Panc1 (cell line): Measurements from ENCODE around the gene PHC2. TPM values are rescaled to one million over a fixed set of nuclear protein-coding genes. Genes with fewer than 3 reads are reported as not detected.

Experiments
- ATAC-seq: fragments of 200-7000 bp; cut with Tn5 transposase; 2 replicates; pipeline ENCODE4 v1.9.1; 2020; ENCODE audit warnings: mild to moderate bottlenecking, moderate library complexity
- BruUV-seq: library from RNA; stranded (reverse); fragments of 400-500 nt; replicated peaks from 2 replicates; lab custom pipeline; 2021; lab: Mats Ljungman, UMichigan
- CTCF ChIA-PET: fragments of 300-600 bp; sonication (Branson Sonifier 250); formaldehyde crosslinking; loops from one replicate; lab custom pipeline; 2022; ENCODE audit warnings: antibody characterized with exemption; lab: Charles Lee
- POLR2A ChIA-PET: fragments of 300-600 bp; sonication (Branson Sonifier 250); formaldehyde crosslinking; loops from one replicate; lab custom pipeline; 2022; ENCODE audit warnings: antibody characterized with exemption; lab: Charles Lee
- DNase-seq: peaks from one replicate; pipeline ENCODE4 v3.0.0-alpha.2; 2010; ENCODE audit warnings: low read depth, low spot score
- H3K27ac ChIP-seq: 2 replicates; pipeline ENCODE4 v1.5.1; 2011; ENCODE audit warnings: mild to moderate bottlenecking, low read length, inconsistent platforms
- H3K27me3 ChIP-seq: fragments of 200-500 bp; sonication (Bioruptor generic); 2 replicates; pipeline ENCODE4 v1.6.0; 2014; ENCODE audit warnings: low read length, inconsistent platforms; ENCODE audit not compliant: control insufficient read depth, insufficient read depth
- H3K36me3 ChIP-seq: fragments of 200-500 bp; sonication (Bioruptor generic); 2 replicates; pipeline ENCODE4 v1.5.1; 2014; ENCODE audit warnings: inconsistent platforms, mild to moderate bottlenecking, low read length, moderate library complexity; ENCODE audit not compliant: control insufficient read depth, insufficient read depth
- H3K4me1 ChIP-seq: 2 replicates; pipeline ENCODE4 v1.5.1; 2011; ENCODE audit warnings: inconsistent platforms, mild to moderate bottlenecking, low read length, moderate library complexity; ENCODE audit not compliant: control insufficient read depth, insufficient read depth
- H3K4me3 ChIP-seq, 2 experiments: 2 replicates each; pipeline ENCODE4 v1.5.1; 2011 to 2012; ENCODE audit warnings: low read depth in 2 of 2, low read length in 2 of 2, mild to moderate bottlenecking in 2 of 2, inconsistent platforms in 1 of 2, moderate library complexity in 1 of 2
- H3K9me3 ChIP-seq: fragments of 200-500 bp; sonication (Bioruptor generic); 2 replicates; pipeline ENCODE4 v1.5.1; 2014; ENCODE audit warnings: low read depth, mild to moderate bottlenecking, inconsistent platforms, low read length, moderate library complexity; ENCODE audit not compliant: control insufficient read depth, insufficient read depth
- POLR2AphosphoS5 ChIP-seq: IDR thresholded peaks from 2 replicates; pipeline ENCODE4 v1.6.1; 2012; ENCODE audit warnings: mild to moderate bottlenecking, low read depth, low read length, moderate library complexity
- REST ChIP-seq, 2 experiments: IDR thresholded peaks; 2 replicates each; pipeline ENCODE4 v1.6.1; 2011 to 2012; ENCODE audit warnings: low read depth in 2 of 2, control low read depth in 1 of 2, low read length in 1 of 2, mild to moderate bottlenecking in 1 of 2, moderate library complexity in 1 of 2; ENCODE audit not compliant: insufficient read depth in 1 of 2
- SIN3A ChIP-seq: IDR thresholded peaks from 2 replicates; pipeline ENCODE4 v1.6.1; 2012; ENCODE audit warnings: low read depth, mild to moderate bottlenecking, low read length, moderate library complexity, borderline replicate concordance; ENCODE audit not compliant: insufficient read depth
- TCF7L2 ChIP-seq: IDR thresholded peaks from 2 replicates; pipeline ENCODE4 v1.6.1; 2011; ENCODE audit warnings: mild to moderate bottlenecking, low read depth, low read length, inconsistent platforms
- in situ Hi-C: cut with HindIII; loops from 2 replicates; pipeline ENCODE4 v1.10.0; 2016; ENCODE audit warnings: low sequenced_read_pairs, low pct_unique_long_range_greater_than_20kb
- intact Hi-C: fragments of 100-400 bp; cut with micrococcal nuclease; formaldehyde crosslinking; loops from one replicate; pipeline ENCODE4 v1.10.0; 2022; ENCODE audit not compliant: unreplicated experiment
- total RNA-seq: library from RNA; stranded (reverse); gene quantifications from one replicate; pipeline ENCODE4 v1.2.1, GENCODE V29; 2021; ENCODE audit not compliant: unreplicated experiment
- TF ChIP-seq, protein P1 (sequence below): fragments of 450-650 bp; IDR thresholded peaks from 2 replicates; pipeline ENCODE4 v1.5.1; 2017; ENCODE audit warnings: mild to moderate bottlenecking

PHC2 gene
- total RNA-seq, 1 experiment from 2014 or later: 122 TPM

DNA sequence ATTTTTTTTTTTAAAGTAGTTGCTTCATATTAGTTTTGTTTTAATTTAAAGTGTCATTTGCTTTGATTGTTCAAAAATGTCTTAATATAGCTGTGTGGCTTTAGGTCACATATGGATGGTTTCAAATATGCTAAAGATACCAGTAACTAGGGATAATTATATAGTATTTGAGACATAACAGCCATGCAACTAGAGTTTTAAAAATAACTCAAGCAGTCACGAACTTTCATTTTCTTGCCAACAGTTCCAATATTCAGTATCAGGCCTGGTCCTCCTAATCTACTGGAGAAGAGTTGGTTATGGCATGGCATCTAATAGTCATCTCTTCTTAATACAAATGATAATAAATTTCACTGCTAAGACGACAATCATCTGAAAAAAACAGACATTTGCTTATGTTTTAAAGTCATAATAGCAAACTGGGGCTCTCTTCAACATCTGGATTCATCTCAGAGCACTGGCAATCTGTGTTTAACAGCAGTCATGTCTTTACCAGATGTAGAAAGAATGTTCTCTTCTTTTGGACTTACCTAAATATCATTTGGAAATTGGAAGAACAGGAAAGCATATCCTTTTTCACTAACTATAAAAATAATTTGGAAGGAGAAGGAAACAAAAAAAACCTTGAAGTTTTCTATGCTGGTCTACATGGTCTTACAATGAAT lies 85.9 kb downstream of the PHC2 start:
- intact Hi-C loops: no loop called here
- Histone ChIP-seq H3K4me3 (no peak overlapping the region; a peak in 1 of 4 replicates), H3K9me3 (no peaks in the 10 kb centered on the region), H3K4me1 (peaks cover 73% of the 10 kb centered on the region), H3K27ac (peak overlapping the region; percentile 93), H3K36me3 (peaks cover 7% of the 10 kb centered on the region), H3K27me3 (no peaks in the 10 kb centered on the region)
- ChIA-PET POLR2A (interaction anchor here (0.7 kb wide), 2 partner anchors 10 to 158 kb away, joined by 3 read pairs; no protein-coding TSS in a partner anchor), CTCF (no interaction called here)
- BruUV-seq: TSS peak; percentile 5
- no peak for ATAC-seq
- DNase-seq: no peak
- no peak for TF ChIP-seq SIN3A
- TF ChIP-seq, protein P1, sequence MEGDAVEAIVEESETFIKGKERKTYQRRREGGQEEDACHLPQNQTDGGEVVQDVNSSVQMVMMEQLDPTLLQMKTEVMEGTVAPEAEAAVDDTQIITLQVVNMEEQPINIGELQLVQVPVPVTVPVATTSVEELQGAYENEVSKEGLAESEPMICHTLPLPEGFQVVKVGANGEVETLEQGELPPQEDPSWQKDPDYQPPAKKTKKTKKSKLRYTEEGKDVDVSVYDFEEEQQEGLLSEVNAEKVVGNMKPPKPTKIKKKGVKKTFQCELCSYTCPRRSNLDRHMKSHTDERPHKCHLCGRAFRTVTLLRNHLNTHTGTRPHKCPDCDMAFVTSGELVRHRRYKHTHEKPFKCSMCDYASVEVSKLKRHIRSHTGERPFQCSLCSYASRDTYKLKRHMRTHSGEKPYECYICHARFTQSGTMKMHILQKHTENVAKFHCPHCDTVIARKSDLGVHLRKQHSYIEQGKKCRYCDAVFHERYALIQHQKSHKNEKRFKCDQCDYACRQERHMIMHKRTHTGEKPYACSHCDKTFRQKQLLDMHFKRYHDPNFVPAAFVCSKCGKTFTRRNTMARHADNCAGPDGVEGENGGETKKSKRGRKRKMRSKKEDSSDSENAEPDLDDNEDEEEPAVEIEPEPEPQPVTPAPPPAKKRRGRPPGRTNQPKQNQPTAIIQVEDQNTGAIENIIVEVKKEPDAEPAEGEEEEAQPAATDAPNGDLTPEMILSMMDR: no peak
- TF ChIP-seq TCF7L2: no peak
- TF ChIP-seq REST (IDR thresholded peaks at IDR 0.05; ENCODE audit: insufficient read depth in 1 of 2, low read depth in 2 of 2, low read length in 1 of 2): no peak
- no peak for TF ChIP-seq POLR2AphosphoS5
- in situ Hi-C loops: no loop called here

- H3K4me1 ChIP-seq: peaks cover 88% of the 10 kb centered on the region
- no TSS peak for BruUV-seq
- peak overlapping the region; percentile 93 for H3K27ac ChIP-seq
- no peaks in the 10 kb centered on the region for H3K9me3 ChIP-seq
- in situ Hi-C loops: no loop called here
- DNase-seq: no peak
- H3K4me3 ChIP-seq: peak overlapping the region in 1 of 2 experiments; percentile 15; a peak in 1 of 4 replicates
- intact Hi-C loops: no loop called here
- ChIA-PET POLR2A (interaction anchor here (0.7 kb wide), 1 partner anchor 35 kb away, joined by 3 read pairs; no protein-coding TSS in a partner anchor), CTCF (no interaction called here)
- TF ChIP-seq TCF7L2 (no peak), REST (IDR thresholded peaks at IDR 0.05; ENCODE audit: insufficient read depth in 1 of 2, low read depth in 2 of 2, low read length in 1 of 2) (no peak), SIN3A (no peak), POLR2AphosphoS5 (no peak; the same call in 1 of the 2 replicates)
- TF ChIP-seq, protein P1: no peak
- no peak for ATAC-seq
- H3K36me3 ChIP-seq: peaks cover 7% of the 10 kb centered on the region; the same call in 1 of the 2 replicates
- no peaks in the 10 kb centered on the region for H3K27me3 ChIP-seq
These were observed 87.4 kb downstream of the PHC2 start for GRCh38 chr1:33343539-33343938.
